ENCODE results near the gene BPGM.

- TF ChIP-seq TCF12 (IDR thresholded peaks at IDR 0.05): no peak
- TF ChIP-seq USF1 (IDR thresholded peaks at IDR 0.05; ENCODE audit: borderline replicate concordance, low read depth): no peak
- no peak for TF ChIP-seq EZH2phosphoT487 (IDR thresholded peaks at IDR 0.05; ENCODE audit: borderline replicate concordance, low read depth)
- TF ChIP-seq RAD21 (IDR thresholded peaks at IDR 0.05; ENCODE audit: low read length): no peak
- TF ChIP-seq ZBTB33 (IDR thresholded peaks at IDR 0.05; ENCODE audit: borderline replicate concordance, low read depth): no peak
- TF ChIP-seq YY1 (IDR thresholded peaks at IDR 0.05; ENCODE audit: low read depth): no peak
- no peak for TF ChIP-seq CTCF (IDR thresholded peaks at IDR 0.05)
- no peak for TF ChIP-seq TAF1 (IDR thresholded peaks at IDR 0.05; ENCODE audit: borderline replicate concordance, low read depth, low read length)
- no peak for TF ChIP-seq GATA2 (CRISPR knock-in tag; IDR thresholded peaks at IDR 0.05)
Observed at GRCh38 chr7:134722786-134723322, 76.2 kb downstream of the BPGM start.

Measured in SK-N-SH (cell line).